GM18499 (cell line): ENCODE data around the gene FCGBP.
A peak's percentile ranks its signal among the peaks of the same experiment; 100 is the strongest.
"Not testable (repeated sequence)": the region's sequence is repeated elsewhere in the genome, so short reads cannot be mapped to it uniquely, and the experiment has no call there.

Experiments
- ATAC-seq: cut with Tn5 transposase; IDR thresholded peaks from one replicate; pipeline ENCODE4 v1.9.1; 2021; ENCODE audit warnings: moderate number of reproducible peaks; ENCODE audit not compliant: insufficient read depth, unreplicated experiment

The FCGBP gene

GRCh38 chr19:39934584-39935363 lies at the start of gene FCGBP:
Gene FCGBP (minus strand): TSS chr19:39934634.
- ATAC-seq, result no peak

- ATAC-seq, result no peak
These were observed 49.4 kb upstream of the FCGBP start for GRCh38 chr19:39983695-39984300.

- no peak for ATAC-seq
These were observed 48.4 kb upstream of the FCGBP start for GRCh38 chr19:39982883-39983282.

GRCh38 chr19:39974377-39975155 lies 40.1 kb upstream of the FCGBP start:
- ATAC-seq, result no peak

- ATAC-seq, result no peak
These were observed 37.1 kb upstream of the FCGBP start for GRCh38 chr19:39971380-39972035.

- peak; percentile 85 for ATAC-seq
These were observed 36.4 kb upstream of the FCGBP start, which contains the start of gene PSMC4 for GRCh38 chr19:39970675-39971379. Gene PSMC4 (plus strand): TSS chr19:39971165. CDS start chr19:39971203, 38 bp downstream.

- ATAC-seq, result no peak
These were observed 35.9 kb upstream of the FCGBP start for GRCh38 chr19:39970425-39970674.

- ATAC-seq, result no peak
These were observed 35.4 kb upstream of the FCGBP start for GRCh38 chr19:39969681-39970424.

GRCh38 chr19:39969266-39969665 lies 34.8 kb upstream of the FCGBP start:
- no peak for ATAC-seq

GRCh38 chr19:39968789-39969188 lies 34.4 kb upstream of the FCGBP start:
- ATAC-seq, result no peak

GRCh38 chr19:39967561-39967960 lies 33.1 kb upstream of the FCGBP start:
- no peak for ATAC-seq

GRCh38 chr19:39966617-39967016 lies 32.2 kb upstream of the FCGBP start:
- ATAC-seq, result no peak

GRCh38 chr19:39963898-39964297 lies 29.5 kb upstream of the FCGBP start:
- no peak for ATAC-seq

GRCh38 chr19:39959407-39959806 lies 25.0 kb upstream of the FCGBP start:
- not testable (repeated sequence) for ATAC-seq

GRCh38 chr19:39958942-39959341 lies 24.5 kb upstream of the FCGBP start:
- not testable (repeated sequence) for ATAC-seq

- not testable (repeated sequence) for ATAC-seq
These were observed 23.5 kb upstream of the FCGBP start for GRCh38 chr19:39957886-39958285.

GRCh38 chr19:39953915-39954314 lies 19.5 kb upstream of the FCGBP start:
- no peak for ATAC-seq

- no peak for ATAC-seq
These were observed 17.3 kb upstream of the FCGBP start for GRCh38 chr19:39951686-39952085.

- ATAC-seq, result no peak
These were observed 16.7 kb upstream of the FCGBP start for GRCh38 chr19:39951065-39951650.
